Measurements from ENCODE around the gene NASP.
A peak's percentile ranks its signal among the peaks of the same experiment; 100 is the strongest.

Gene NASP

GRCh38 chr1:45573231-45573804 lies 10.5 kb upstream of the NASP start:
- Histone ChIP-seq H3K36me3 (ENCODE audit: insufficient read depth, low read length) (peaks cover 27% of the 10 kb centered on the region; the same call in 1 of the 2 replicates), H3K4me2 (ENCODE audit: low read depth, low read length, poor library complexity, severe bottlenecking) (no peak overlapping the region), H3K9me2 (replicated peaks; ENCODE audit: low read depth, low read length) (no peaks in the 10 kb centered on the region), H2AFZ (ENCODE audit: low read length) (no peak overlapping the region), H3K9me3 (ENCODE audit: insufficient read depth, low read depth, low read length) (no peaks in the 10 kb centered on the region), H4K20me1 (ENCODE audit: insufficient read depth, low read length, poor library complexity, severe bottlenecking) (peaks cover 11% of the 10 kb centered on the region), H3K9ac (ENCODE audit: low read depth, low read length, poor library complexity, severe bottlenecking) (no peak overlapping the region), H3K27me3 (ENCODE audit: insufficient read depth, low read length, poor library complexity, severe bottlenecking) (no peaks in the 10 kb centered on the region), H3K4me1 (ENCODE audit: insufficient read depth, low read length, poor library complexity, severe bottlenecking) (no peaks in the 10 kb centered on the region), H3K4me3 (ENCODE audit: low read length, poor library complexity, severe bottlenecking) (no peak overlapping the region), H3F3A (ENCODE audit: low read depth) (peaks cover 6% of the 10 kb centered on the region; the same call in 1 of the 2 replicates), H3K79me2 (ENCODE audit: insufficient read depth, low read length) (no peaks in the 10 kb centered on the region)
- peak; percentile 31; the same call in 1 of the 2 replicates for TF ChIP-seq CTCF (conservative IDR thresholded peaks at IDR 0.05; ENCODE audit: low read length)
- TF ChIP-seq EZH2phosphoT487 (IDR thresholded peaks at IDR 0.05; ENCODE audit: borderline replicate concordance), result no peak

- Histone ChIP-seq H3F3A (ENCODE audit: low read depth) (peaks cover 6% of the 10 kb centered on the region; the same call in 1 of the 2 replicates), H3K9me3 (ENCODE audit: insufficient read depth, low read depth, low read length) (no peaks in the 10 kb centered on the region), H3K79me2 (ENCODE audit: insufficient read depth, low read length) (no peaks in the 10 kb centered on the region), H2AFZ (ENCODE audit: low read length) (no peak overlapping the region), H3K9me2 (replicated peaks; ENCODE audit: low read depth, low read length) (no peaks in the 10 kb centered on the region), H3K4me3 (ENCODE audit: low read length, poor library complexity, severe bottlenecking) (no peak overlapping the region), H3K27me3 (ENCODE audit: insufficient read depth, low read length, poor library complexity, severe bottlenecking) (no peaks in the 10 kb centered on the region), H3K4me2 (ENCODE audit: low read depth, low read length, poor library complexity, severe bottlenecking) (no peak overlapping the region), H4K20me1 (ENCODE audit: insufficient read depth, low read length, poor library complexity, severe bottlenecking) (peaks cover 11% of the 10 kb centered on the region), H3K9ac (ENCODE audit: low read depth, low read length, poor library complexity, severe bottlenecking) (no peak overlapping the region), H3K4me1 (ENCODE audit: insufficient read depth, low read length, poor library complexity, severe bottlenecking) (no peaks in the 10 kb centered on the region), H3K36me3 (ENCODE audit: insufficient read depth, low read length) (peaks cover 19% of the 10 kb centered on the region; the same call in 1 of the 2 replicates)
- TF ChIP-seq EZH2phosphoT487 (IDR thresholded peaks at IDR 0.05; ENCODE audit: borderline replicate concordance), result no peak
- TF ChIP-seq CTCF (conservative IDR thresholded peaks at IDR 0.05; ENCODE audit: low read length), result no peak
These were observed 9.7 kb upstream of the NASP start for GRCh38 chr1:45574105-45574626.

GRCh38 chr1:45583264-45583665 lies 576 bp upstream of the NASP start:
- TF ChIP-seq CTCF (conservative IDR thresholded peaks at IDR 0.05; ENCODE audit: low read length) (no peak), EZH2phosphoT487 (IDR thresholded peaks at IDR 0.05; ENCODE audit: borderline replicate concordance) (no peak)
- Histone ChIP-seq H3K9ac (ENCODE audit: low read depth, low read length, poor library complexity, severe bottlenecking) (peak overlapping the region; percentile 98), H3K27me3 (ENCODE audit: insufficient read depth, low read length, poor library complexity, severe bottlenecking) (no peaks in the 10 kb centered on the region), H3K36me3 (ENCODE audit: insufficient read depth, low read length) (no peaks in the 10 kb centered on the region), H3K79me2 (ENCODE audit: insufficient read depth, low read length) (peaks cover 44% of the 10 kb centered on the region), H3K9me3 (ENCODE audit: insufficient read depth, low read depth, low read length) (no peaks in the 10 kb centered on the region), H3K4me1 (ENCODE audit: insufficient read depth, low read length, poor library complexity, severe bottlenecking) (peaks cover 23% of the 10 kb centered on the region), H3K4me2 (ENCODE audit: low read depth, low read length, poor library complexity, severe bottlenecking) (peak overlapping the region; percentile 92), H3F3A (ENCODE audit: low read depth) (0 out of 2 replicates have a peak, but pooled peaks cover 2% of the 10 kb centered on the region), H3K4me3 (ENCODE audit: low read length, poor library complexity, severe bottlenecking) (peak overlapping the region; percentile 96), H3K9me2 (replicated peaks; ENCODE audit: low read depth, low read length) (no peaks in the 10 kb centered on the region), H2AFZ (ENCODE audit: low read length) (peak overlapping the region; percentile 100), H4K20me1 (ENCODE audit: insufficient read depth, low read length, poor library complexity, severe bottlenecking) (peaks cover 41% of the 10 kb centered on the region)

All from Loucy (cell line).